Fibroblast of lung (primary cell): Measurements from ENCODE around the gene FAM111A. TPM values are rescaled to one million over a fixed set of nuclear protein-coding genes. Genes with fewer than 3 reads are reported as not detected.
A peak's percentile ranks its signal among the peaks of the same experiment; 100 is the strongest.
"Not testable (repeated sequence)": the region's sequence is repeated elsewhere in the genome, so short reads cannot be mapped to it uniquely, and the experiment has no call there.

Source experiments
- DNase-seq, 2 donors: peaks; one replicate each; pipeline versions ENCODE4 v3.0.0 to v3.0.0-alpha.2; 2010; ENCODE audit warnings: low read depth in 2 of 2
- H2AFZ ChIP-seq: 2 replicates; pipeline ENCODE4 v1.5.1; 2012; ENCODE audit warnings: low read length, control low read depth, inconsistent platforms
- H3K27ac ChIP-seq: 2 replicates; pipeline ENCODE4 v1.5.1; 2011; ENCODE audit warnings: low read length, control low read depth; ENCODE audit not compliant: insufficient read depth
- H3K27me3 ChIP-seq: 2 replicates; pipeline ENCODE4 v1.5.1; 2011; ENCODE audit warnings: mild to moderate bottlenecking, low read length; ENCODE audit not compliant: control insufficient read depth, insufficient read depth
- H3K36me3 ChIP-seq: 2 replicates; pipeline ENCODE4 v1.5.1; 2011; ENCODE audit warnings: low read length; ENCODE audit not compliant: control insufficient read depth, insufficient read depth
- H3K4me1 ChIP-seq: 2 replicates; pipeline ENCODE4 v1.5.1; 2011; ENCODE audit warnings: low read length; ENCODE audit not compliant: control insufficient read depth, insufficient read depth; ENCODE audit errors: extremely low read depth
- H3K4me2 ChIP-seq: 2 replicates; pipeline ENCODE4 v1.5.1; 2011; ENCODE audit warnings: low read length, control low read depth; ENCODE audit not compliant: insufficient read depth; ENCODE audit errors: extremely low read depth
- H3K4me3 ChIP-seq, 4 experiments: fragments of 200-600 bp in 1 of 4; sonication (generic) in 1 of 4; replicated peaks in 1 of 4; 2 replicates each; pipeline ENCODE4 v1.5.1; 2011 to 2016; ENCODE audit warnings: low read length in 4 of 4, low read depth in 3 of 4, mild to moderate bottlenecking in 3 of 4, control low read depth in 2 of 4, inconsistent platforms in 1 of 4, mixed read lengths in 1 of 4; ENCODE audit not compliant: insufficient read depth in 1 of 4; ENCODE audit errors: control extremely low read depth in 1 of 4
- H3K79me2 ChIP-seq: 2 replicates; pipeline ENCODE4 v1.5.1; 2012; ENCODE audit warnings: mild to moderate bottlenecking, low read length, inconsistent platforms; ENCODE audit not compliant: control insufficient read depth, insufficient read depth
- H3K9ac ChIP-seq: 2 replicates; pipeline ENCODE4 v1.5.1; 2011; ENCODE audit warnings: mild to moderate bottlenecking, low read length, control low read depth; ENCODE audit not compliant: insufficient read depth
- H3K9me3 ChIP-seq: 2 replicates; pipeline ENCODE4 v1.5.1; 2012; ENCODE audit warnings: low read depth, low read length; ENCODE audit not compliant: control insufficient read depth, insufficient read depth
- H4K20me1 ChIP-seq: 2 replicates; pipeline ENCODE4 v1.5.1; 2011; ENCODE audit warnings: low read length; ENCODE audit not compliant: control insufficient read depth, insufficient read depth; ENCODE audit errors: extremely low read depth
- EZH2 ChIP-seq: IDR thresholded peaks from 2 replicates; pipeline ENCODE4 v1.5.1; 2012; ENCODE audit warnings: low read length, control low read depth, mild to moderate bottlenecking; ENCODE audit errors: missing control alignments
- polyA plus RNA-seq, 2 donors: library from polyadenylated mRNA; depleted of rRNA in 1 of 2; stranded (reverse) in 1 of 2; unstranded in 1 of 2; fragments of >200 nt; gene quantifications; 2 replicates each; pipeline ENCODE4 v1.2.1, GENCODE V29; 2011 to 2012; ENCODE audit warnings: missing spikeins in 1 of 2
- total RNA-seq: library from RNA; depleted of rRNA; stranded (reverse); fragments of >200 nt; gene quantifications from 2 replicates; pipeline ENCODE4 v1.2.1, GENCODE V29; 2014
- TF ChIP-seq, protein P1 (sequence below), 2 donors: IDR thresholded peaks in 1 of 2; conservative IDR thresholded peaks in 1 of 2; 1 replicate in 1 of 2; 2 replicates in 1 of 2; pipeline ENCODE4 v1.5.1; 2011 to 2012; ENCODE audit warnings: low read length in 2 of 2, control low read depth in 1 of 2, inconsistent platforms in 1 of 2, low read depth in 1 of 2, mild to moderate bottlenecking in 1 of 2

FAM111A gene
- total and polyA plus RNA-seq, 2 donors (not counting 1 experiment from before 2014, with no cell fraction given): 27.1 to 42.3 TPM

DNA sequence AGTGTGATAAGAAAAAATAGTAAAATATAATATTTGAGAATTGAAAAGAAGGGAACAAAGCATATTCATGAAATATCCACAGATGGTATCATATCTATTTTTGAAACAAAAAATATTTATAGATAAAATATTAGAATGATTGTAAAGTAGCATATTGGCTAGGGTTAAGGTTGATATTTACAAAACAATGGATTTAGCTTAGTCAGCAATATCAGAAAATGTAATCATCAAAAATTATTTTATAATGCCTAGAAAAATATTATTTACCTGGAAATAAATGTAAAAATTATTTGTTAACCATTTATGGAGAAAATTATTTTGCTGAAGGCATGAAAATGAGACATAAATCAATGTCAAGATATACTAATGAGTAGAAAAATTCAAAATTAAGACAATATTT, 22.8 kb upstream of the FAM111A start:
- no peak overlapping the region for H2AFZ ChIP-seq
- no peak overlapping the region for H3K4me2 ChIP-seq
- H3K27me3 ChIP-seq: no peaks in the 10 kb centered on the region
- H3K36me3 ChIP-seq: no peaks in the 10 kb centered on the region
- DNase-seq: no peak
- H3K27ac ChIP-seq: no peak overlapping the region
- H3K79me2 ChIP-seq: no peaks in the 10 kb centered on the region
- no peak overlapping the region for H3K9ac ChIP-seq
- H4K20me1 ChIP-seq: no peaks in the 10 kb centered on the region
- no peaks in the 10 kb centered on the region for H3K4me1 ChIP-seq
- TF ChIP-seq, protein P1, sequence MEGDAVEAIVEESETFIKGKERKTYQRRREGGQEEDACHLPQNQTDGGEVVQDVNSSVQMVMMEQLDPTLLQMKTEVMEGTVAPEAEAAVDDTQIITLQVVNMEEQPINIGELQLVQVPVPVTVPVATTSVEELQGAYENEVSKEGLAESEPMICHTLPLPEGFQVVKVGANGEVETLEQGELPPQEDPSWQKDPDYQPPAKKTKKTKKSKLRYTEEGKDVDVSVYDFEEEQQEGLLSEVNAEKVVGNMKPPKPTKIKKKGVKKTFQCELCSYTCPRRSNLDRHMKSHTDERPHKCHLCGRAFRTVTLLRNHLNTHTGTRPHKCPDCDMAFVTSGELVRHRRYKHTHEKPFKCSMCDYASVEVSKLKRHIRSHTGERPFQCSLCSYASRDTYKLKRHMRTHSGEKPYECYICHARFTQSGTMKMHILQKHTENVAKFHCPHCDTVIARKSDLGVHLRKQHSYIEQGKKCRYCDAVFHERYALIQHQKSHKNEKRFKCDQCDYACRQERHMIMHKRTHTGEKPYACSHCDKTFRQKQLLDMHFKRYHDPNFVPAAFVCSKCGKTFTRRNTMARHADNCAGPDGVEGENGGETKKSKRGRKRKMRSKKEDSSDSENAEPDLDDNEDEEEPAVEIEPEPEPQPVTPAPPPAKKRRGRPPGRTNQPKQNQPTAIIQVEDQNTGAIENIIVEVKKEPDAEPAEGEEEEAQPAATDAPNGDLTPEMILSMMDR (conservative IDR thresholded peaks at IDR 0.05 in 1 of 2, IDR thresholded peaks at IDR 0.05 in 1 of 2; ENCODE audit: low read depth in 1 of 2, low read length in 2 of 2): no peak
- TF ChIP-seq EZH2: no peak
- no peak overlapping the region for H3K4me3 ChIP-seq
- no peaks in the 10 kb centered on the region for H3K9me3 ChIP-seq

DNA sequence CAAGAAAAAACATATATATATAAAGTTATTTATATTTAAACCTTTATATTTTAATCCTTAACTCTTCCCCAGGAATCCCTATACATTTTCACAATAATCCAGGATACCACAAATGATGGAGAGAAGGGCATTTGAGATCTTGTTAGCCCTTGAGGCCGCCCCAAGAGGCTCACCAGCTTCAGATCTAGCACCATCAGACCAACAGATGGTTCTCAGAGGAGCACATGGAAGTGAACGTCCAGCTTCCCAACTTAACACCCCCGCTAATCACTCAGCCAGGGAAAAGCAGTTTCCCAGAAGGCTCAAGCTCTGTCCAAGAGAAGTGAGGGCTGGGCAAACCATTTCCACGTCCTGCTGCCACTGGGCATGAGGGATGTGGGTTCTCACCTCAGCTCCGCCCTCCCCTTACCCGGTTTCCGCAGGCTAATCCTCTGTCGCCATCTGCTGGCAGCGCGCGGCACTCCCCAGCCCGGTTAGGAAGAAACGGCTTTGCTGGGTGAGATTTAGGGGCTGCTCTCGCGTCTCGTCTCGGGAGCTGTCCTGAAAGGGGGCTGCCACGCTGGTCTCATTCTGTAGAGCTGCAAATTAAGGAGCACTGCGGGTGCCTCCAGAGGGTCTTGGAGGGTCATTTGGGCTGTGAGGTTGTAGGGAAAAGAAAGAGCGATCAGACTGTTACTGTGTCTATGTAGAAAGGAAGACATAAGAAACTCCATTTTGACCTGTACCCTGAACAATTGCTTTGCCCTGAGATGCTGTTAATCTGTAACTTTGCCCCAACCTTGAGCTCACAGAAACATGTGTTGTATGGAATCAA, 6.8 kb upstream of the FAM111A start:
- Histone ChIP-seq H3K36me3 (peaks cover 1% of the 10 kb centered on the region), H3K4me2 (no peak overlapping the region), H3K9ac (no peak overlapping the region), H3K27ac (no peak overlapping the region), H3K79me2 (peaks cover under 1% of the 10 kb centered on the region), H3K9me3 (no peaks in the 10 kb centered on the region), H3K4me3 (peak overlapping the region in 1 of 4 experiments; percentile 21), H4K20me1 (no peaks in the 10 kb centered on the region), H3K27me3 (no peaks in the 10 kb centered on the region), H2AFZ (peak overlapping the region; percentile 81), H3K4me1 (no peaks in the 10 kb centered on the region)
- DNase-seq: peak; percentile 63 to 73
- TF ChIP-seq, protein P1 (conservative IDR thresholded peaks at IDR 0.05 in 1 of 2, IDR thresholded peaks at IDR 0.05 in 1 of 2; ENCODE audit: low read depth in 1 of 2, low read length in 2 of 2): peak; percentile 99
- no peak for TF ChIP-seq EZH2

DNA sequence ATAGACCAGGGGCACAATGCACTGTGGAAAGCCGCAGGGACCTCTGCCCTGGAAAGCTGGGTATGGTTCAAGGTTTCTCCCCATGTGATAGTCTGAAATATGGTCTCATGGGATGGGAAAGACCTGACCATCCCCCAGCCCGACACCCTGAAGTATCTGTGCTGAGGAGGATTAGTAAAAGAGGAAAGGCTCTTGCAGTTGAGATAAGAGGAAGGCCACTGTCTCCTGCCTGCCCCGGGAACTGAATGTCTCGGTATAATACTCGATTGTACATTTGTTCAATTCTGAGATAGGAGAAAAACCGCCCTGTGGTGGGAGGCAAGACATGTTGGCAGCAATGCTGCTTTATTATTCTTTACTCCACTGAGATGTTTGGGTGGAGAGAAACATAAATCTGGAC, 6.1 kb upstream of the FAM111A start:
- H4K20me1 ChIP-seq, H3K36me3 ChIP-seq, H3K4me1 ChIP-seq, H3K27ac ChIP-seq, H3K9ac ChIP-seq, H3K27me3 ChIP-seq, DNase-seq, H3K4me2 ChIP-seq, H3K9me3 ChIP-seq, H3K79me2 ChIP-seq, H2AFZ ChIP-seq, H3K4me3 ChIP-seq: not testable (repeated sequence)
